TTC549 (cell line): ENCODE results near the gene CTDSP1.

ENCODE experiments used
- FAIRE-seq: peaks from 2 replicates; lab custom pipeline; 2012; peaks lifted over from hg19 to GRCh38; lab: Jason Lieb, UNC

Gene CTDSP1

DNA sequence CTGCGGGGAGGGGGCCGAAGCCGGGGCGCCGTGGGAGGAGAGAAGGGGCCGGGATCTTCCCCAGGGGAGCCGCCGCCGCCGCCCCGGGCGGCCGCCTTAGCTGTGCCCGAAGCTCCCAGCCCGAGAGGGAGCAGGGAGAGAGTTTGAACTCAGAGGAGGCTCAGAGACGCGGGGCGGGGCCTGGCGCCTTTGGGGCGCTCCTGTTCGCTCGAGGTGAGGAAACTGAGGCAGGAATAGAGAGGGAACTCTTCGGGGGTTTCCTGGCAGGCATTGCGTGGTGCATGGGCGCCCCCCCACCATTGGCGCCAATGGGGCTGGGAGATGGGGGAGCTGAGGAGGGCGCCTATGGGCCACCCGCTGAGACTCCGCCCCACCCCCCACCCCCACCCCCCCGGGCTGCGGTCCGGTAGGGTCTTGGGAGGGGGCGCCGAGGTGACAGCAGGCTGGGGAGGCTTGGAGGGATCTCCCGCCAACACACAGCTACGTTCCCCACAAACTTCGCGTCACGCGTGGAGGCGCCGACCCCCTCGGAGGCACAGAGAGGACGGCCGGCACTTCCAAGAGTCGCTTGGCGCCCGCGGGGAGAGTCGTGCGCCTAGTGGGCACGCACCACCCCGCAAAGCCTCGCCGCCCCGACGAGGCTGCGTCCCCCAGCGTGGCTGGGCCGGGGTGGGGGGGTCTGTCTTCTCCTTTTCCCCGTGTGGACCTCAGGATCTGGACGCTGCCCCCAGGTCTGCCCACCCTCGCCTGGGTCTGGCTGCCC lies 680 bp downstream of the CTDSP1 start:
- FAIRE-seq: no peak

DNA sequence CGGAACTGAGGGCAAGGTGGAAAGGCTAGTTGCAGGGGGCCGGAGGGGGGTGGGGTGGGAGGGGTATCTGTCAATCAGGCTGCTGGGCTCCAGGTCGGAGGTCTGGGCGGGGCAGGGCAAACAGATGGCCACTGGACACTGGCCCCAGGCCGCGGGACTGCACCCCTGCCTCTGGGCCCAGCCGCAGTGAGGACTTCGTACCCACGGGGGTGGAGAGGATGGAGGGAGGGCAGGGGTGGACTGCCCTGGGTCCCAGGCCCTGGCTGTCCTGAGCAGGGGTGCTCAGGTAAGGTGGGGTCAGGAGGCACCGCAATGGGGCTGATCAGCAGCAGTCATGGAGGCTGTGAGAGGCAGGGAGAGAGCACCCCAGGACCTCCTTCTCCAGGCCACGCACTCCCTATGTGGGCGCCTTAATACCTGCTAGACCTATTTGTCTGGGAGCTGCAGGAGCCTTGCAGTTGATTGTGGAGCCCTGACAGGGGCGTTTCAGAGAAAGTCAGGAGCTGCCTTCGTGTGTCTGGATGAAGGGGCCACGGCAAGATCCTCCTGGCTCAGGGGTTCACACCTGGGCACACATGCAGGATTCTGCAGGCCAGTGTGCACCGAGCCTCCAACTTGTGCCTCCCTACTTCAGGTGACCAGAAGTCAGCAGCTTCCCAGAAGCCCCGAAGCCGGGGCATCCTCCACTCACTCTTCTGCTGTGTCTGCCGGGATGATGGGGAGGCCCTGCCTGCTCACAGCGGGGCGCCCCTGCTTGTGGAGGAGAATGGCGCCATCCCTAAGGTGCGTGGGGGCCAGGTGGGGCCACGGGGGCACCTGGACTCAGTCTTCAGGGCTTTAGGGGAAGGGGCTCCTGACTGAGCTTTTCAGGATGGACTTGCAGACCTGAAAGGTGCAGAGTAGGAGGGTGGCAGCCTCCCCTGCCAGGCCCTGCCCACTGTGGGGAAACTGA lies 1.5 kb downstream of the CTDSP1 start:
- FAIRE-seq: no peak

DNA sequence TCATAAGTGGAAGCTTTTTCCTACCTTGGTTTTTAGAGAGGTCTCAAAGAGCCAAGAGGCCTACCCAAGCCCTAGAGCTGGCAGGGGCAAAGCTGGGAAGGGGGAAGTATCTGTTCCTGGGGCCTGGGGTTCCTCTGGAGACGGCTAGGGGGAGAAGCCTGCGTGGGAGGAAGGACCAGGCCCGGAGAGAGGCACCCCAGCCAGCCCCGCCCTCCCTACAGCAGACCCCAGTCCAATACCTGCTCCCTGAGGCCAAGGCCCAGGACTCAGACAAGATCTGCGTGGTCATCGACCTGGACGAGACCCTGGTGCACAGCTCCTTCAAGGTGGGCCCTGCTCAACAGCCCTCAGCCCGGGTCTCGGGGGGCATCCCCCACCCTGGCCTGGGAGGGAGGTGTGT lies 2.2 kb downstream of the CTDSP1 start:
- FAIRE-seq: no peak

DNA sequence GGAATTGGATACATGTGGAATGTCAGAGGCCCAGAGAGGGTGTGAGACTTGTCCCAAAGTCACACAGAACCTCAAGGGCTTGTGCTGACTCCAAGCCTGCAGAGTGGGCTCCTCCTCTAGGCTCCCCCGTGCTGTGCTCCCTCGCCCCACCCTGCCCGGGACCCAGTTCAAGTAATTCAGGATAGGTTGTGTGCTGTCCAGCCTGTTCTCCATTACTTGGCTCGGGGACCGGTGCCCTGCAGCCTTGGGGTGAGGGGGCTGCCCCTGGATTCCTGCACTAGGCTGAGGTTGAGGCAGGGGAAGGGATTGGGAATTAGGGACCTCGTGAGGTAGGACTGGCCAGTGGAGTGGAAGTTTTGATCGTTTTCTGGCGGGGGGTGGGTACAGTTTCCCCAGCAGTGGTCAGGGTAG lies 2.8 kb downstream of the CTDSP1 start:
- no peak for FAIRE-seq

DNA sequence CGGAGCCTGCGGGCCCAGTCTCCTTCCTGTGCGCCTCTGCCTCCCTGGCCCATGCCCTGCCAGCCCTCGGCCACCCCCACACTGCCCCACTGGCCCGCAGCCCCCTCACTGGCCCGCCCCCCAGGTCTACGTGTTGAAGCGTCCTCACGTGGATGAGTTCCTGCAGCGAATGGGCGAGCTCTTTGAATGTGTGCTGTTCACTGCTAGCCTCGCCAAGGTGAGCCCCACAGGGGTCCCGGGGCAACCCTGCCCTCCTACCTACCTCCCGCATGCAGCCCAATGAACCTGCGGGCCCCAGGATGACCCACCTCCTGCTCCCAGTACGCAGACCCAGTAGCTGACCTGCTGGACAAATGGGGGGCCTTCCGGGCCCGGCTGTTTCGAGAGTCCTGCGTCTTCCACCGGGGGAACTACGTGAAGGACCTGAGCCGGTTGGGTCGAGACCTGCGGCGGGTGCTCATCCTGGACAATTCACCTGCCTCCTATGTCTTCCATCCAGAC lies 3.3 kb downstream of the CTDSP1 start:
- FAIRE-seq: no peak

DNA sequence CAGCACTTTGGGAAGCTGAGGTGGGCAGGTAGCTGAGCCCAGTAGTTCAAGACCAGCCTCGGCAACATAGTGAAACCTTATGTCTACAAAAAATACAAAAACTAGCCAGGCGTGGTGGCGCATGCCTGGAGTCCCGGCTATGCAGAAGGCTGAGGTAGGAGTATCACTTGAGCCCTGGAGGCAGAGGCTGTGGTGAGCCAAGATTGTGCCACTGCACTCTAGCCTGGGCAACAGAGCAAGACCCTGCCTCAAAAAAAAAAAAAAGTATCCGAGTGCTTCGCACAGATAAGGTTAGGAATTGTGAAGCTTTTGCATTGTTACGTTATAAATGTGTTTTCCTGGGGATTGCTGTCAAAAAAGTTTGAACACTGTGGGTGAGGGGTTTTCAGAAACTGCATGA lies 4.1 kb downstream of the CTDSP1 start:
- no peak for FAIRE-seq

DNA sequence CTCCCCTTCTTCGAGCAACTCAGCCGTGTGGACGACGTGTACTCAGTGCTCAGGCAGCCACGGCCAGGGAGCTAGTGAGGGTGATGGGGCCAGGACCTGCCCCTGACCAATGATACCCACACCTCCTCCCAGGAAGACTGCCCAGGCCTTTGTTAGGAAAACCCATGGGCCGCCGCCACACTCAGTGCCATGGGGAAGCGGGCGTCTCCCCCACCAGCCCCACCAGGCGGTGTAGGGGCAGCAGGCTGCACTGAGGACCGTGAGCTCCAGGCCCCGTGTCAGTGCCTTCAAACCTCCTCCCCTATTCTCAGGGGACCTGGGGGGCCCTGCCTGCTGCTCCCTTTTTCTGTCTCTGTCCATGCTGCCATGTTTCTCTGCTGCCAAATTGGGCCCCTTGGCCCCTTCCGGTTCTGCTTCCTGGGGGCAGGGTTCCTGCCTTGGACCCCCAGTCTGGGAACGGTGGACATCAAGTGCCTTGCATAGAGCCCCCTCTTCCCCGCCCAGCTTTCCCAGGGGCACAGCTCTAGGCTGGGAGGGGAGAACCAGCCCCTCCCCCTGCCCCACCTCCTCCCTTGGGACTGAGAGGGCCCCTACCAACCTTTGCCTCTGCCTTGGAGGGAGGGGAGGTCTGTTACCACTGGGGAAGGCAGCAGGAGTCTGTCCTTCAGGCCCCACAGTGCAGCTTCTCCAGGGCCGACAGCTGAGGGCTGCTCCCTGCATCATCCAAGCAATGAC lies 4.8 kb downstream of the CTDSP1 start:
- no peak for FAIRE-seq

DNA sequence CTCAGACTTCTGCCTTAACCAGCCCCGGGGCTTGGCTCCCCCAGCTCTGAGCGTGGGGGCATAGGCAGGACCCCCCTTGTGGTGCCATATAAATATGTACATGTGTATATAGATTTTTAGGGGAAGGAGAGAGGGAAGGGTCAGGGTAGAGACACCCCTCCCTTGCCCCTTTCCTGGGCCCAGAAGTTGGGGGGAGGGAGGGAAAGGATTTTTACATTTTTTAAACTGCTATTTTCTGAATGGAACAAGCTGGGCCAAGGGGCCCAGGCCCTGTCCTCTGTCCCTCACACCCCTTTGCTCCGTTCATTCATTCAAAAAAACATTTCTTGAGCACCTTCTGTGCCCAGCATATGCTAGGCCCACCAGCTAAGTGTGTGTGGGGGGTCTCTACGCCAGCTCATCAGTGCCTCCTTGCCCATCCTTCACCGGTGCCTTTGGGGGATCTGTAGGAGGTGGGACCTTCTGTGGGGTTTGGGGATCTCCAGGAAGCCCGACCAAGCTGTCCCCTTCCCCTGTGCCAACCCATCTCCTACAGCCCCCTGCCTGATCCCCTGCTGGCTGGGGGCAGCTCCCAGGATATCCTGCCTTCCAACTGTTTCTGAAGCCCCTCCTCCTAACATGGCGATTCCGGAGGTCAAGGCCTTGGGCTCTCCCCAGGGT lies 5.5 kb downstream of the CTDSP1 start:
- FAIRE-seq: no peak

DNA sequence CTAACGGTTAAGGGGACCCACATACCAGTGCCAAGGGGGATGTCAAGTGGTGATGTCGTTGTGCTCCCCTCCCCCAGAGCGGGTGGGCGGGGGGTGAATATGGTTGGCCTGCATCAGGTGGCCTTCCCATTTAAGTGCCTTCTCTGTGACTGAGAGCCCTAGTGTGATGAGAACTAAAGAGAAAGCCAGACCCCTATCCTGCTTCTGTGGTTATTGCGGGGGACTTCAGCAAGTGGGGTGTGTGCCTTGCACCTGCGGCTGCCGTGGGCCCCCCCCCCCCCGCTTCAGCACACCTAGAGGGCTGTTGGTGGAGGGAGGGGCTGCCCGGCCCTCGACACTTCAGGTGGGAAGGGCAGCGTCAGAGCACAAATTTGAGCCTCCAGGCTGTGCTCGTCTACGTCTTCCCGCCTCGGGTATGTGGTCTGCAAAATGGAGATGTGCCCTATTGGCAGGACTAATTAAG lies 6.1 kb downstream of the CTDSP1 start:
- FAIRE-seq: no peak

DNA sequence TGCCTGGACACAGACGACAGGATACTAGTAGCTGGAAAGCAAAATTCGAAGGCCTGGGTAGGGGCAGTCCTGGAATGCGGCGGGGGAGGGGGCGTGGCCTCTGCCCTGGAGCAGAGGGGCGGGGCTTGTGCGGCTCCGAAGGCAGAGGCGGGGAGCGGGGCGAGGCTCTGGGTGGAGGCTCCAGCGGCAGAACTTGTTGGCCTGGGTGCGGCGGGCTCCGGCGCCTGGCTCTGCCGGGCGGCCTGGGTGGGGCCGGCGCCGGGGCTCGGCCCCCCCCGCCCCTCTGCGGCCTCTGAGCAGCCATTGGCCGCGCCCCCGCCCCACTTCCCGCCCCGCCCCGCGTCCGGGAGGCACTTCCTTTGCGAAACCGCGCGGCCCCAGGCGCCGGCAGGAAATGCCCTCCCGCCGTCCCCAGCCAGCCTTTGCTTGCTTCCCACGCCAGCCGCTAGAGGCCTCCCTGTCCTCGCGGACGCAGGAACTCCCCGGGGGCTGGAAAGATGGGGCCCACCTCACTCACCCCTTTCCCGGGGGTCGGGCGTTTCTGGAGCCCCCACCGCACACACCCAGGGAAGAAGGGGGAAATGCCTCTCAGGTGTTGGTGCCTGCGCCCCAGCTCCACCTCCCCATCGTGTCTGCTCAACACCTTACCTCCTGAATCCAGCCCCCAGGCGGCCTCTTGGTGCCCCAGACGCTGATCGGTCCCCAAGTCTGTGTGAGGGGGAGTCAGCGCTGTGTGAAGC lies 6.7 kb downstream of the CTDSP1 start:
- no peak for FAIRE-seq

DNA sequence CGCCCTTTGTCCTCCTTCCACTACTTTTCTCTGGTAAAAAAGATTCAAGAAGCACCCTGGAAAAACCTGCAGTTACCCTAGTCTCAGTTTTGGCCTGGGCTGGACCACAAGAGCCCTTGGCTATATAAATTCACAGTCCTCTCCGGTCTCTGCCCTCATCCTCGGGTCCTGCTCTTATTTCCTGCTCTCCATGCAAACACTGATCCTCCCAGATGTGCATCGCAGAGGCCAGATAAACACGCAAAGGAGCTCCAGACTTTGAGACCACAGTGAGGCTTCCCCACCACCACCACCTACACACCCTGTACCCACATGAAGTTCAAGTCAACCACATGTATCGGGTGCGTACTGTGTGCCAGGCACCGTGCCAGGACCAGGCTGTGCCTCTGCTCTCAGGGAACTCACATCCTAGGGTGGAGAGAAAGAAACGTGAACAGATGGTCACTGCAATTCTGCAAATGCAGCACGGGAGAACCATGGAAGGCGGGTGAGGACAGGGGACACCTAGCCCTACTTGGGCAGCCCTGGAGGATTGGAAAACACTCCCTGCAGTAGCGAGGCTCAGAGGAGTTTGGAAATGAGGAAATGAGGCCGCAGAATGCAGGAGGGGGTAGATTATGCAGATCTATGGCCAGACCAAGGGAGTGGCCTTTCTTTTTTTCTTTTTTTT lies 7.4 kb downstream of the CTDSP1 start:
- no peak for FAIRE-seq

DNA sequence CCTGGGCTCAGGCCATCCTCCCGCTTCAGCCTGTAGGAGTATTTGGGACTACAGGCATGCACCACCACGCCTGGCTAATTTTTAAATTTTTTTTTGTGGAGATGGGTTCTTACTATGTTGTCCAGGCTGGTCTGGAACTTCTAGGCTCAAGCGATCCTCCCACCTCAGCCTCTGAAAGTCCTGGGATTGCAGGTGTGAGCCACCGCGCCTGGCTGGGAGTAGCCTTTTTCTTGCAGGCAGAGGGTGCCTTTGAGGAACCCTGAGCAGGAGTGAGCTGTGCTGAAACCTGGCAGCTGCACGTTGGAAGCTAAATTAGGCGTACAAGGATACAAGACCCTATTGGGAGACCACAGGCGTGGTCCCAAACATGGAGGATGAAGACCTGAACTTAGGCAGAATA lies 8.0 kb downstream of the CTDSP1 start:
- no peak for FAIRE-seq

DNA sequence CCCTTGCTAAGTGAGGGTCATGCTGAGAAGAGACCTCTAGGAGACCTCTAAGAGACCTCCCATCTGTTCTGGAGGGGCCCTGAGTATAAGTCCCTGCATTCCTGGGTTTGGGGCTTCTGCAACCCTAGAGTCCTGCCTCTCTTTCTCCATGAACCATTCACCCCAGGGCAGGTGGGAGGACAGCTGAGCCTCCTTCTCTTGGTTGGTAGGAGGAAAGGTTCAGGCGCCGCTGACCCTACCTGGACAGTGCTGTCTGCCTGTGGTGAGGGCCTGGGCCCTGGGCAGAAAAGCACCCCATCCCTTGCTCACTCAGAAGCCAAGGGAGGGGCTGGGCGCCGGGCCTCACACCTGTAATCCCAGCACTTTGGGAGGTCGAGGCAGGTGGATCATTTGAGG lies 18.7 kb downstream of the CTDSP1 start:
- FAIRE-seq: no peak

DNA sequence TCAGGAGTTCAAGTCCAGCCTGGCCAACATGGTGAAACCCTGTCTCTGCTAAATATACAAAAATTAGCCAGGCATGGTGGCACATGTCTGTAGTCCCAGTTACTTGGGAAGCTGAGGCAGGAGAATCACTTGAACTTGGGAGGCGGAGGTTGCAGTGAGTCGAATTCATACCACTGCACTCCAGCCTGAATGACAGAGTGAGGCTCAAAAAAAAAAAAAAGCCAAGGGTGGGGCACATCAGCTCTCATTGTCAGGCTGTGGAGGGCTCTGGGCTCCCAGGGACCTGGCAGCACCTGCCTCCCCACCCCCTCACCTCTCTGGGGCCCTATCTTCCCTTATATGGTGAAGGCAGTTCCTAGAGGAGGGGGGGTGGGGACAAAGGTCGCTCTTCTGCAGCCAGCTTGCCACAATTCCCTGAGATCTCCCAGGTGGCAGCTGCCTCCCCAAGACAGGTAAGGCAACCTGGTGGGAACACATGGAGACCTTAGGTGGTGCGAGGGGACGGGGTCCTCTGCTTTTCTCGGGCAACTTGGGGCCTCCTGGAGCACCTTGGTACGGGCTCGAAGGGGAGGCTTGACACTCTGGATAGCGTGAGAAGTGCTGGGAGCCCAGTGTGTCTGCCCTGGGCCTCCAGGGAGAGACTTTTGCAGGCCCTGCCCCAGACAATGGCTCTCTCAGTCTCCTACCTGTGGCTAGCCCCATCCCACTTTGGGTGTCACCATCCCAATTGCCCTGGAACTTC lies 19.2 kb downstream of the CTDSP1 start, which contains the start of gene VIL1:
TSS of gene VIL1 (plus strand) at position 407 of the 742 bp plus-strand sequence. CDS start 4,656 bp downstream, outside the sequence.
- FAIRE-seq: no peak

DNA sequence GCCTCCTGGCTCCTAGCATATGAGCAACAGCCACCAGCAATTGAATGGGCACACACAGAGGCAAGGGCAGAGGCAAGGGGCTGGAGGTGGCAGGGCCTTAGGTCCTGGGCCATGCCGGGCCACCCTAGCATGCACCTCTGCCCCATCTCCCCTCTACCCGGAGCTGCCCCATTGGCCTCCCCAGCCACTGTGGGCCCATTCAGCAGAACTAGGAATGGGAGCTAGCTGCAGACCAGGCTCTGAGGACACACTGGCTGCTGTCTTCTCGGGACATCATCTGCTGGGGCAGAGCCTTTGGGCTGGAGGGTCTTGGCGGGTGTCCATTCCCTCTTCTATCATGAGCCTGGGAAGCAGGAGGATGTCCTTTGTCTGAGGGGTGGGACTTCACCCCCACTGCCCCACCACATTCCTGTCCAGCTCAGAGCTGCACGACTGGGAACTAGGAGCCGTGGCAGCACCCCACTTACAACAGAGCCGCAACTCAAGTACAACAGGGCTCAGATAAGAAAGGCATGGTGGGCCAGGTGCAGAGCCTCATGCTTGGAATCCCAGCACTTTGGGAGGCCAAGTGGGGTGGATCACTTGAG lies 20.1 kb downstream of the CTDSP1 start:
- FAIRE-seq: no peak

DNA sequence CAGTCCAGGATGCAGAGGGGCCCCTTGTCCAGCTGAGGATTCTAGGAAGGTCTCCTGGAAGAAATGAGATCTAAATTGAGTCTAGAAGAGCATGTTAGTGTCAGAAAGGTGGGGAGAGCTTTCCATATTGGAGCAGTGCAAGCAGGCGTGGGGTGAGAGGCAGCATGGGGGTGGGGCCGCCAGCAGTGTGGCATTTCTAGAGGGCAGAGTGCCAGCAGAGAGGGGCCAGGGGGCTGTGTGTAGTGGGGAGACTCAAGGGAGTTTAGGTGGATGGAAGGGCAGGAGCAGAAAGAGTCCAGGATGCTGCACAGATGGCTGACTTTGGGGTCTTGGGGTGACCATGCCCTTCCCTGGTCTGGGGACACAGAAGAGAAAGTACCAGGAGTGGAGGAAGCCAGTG lies 21.4 kb downstream of the CTDSP1 start:
- no peak for FAIRE-seq

DNA sequence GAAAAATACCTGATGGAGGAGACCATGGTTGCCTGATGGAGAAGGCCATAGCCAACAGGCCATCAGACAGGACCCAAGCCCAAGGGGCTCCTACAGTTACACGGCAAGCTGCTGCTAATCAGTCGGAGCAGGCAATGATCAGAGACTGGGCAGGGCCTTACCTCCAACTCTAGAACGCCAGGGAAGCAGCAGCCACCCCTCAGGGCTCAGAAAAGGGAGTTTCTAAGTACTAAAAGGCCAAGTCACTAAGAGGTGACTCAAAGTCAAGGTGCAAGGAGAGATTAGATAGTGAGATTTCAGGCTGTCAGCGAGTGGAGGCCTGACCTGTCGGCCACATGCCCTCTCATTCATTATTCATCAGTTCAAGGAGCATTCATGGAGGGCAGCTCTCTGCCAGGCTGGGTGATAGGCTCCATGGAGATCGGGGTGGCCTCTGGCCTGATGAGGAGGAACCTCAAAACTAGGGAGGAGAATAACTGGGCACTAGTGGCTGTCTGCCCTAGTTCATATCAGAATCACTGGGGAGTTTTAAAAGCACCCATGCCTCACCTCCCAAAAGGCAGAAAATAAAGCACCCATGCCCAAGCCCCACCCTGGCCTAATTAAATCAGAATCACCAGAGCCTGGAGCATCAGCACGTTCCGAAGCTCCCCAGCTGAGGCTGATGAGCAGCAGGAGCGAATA lies 22.9 kb downstream of the CTDSP1 start:
- no peak for FAIRE-seq

DNA sequence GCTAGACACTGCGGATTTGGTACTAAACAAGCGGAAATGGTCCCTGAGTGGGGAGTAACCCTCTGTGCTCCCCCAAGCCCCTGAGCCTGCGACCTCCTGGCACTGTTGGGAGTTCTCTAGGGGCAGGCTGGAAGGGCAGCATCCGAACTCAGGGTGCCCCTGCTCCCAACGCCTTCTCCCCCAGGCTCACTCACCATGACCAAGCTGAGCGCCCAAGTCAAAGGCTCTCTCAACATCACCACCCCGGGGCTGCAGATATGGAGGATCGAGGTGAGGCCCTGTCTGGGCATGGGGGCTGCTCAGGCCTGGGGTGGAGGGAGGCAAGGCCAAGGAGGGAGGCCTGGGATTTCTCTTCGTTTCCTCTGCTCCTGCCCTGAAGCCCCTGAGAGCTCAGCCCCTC lies 23.9 kb downstream of the CTDSP1 start:
- FAIRE-seq: no peak

DNA sequence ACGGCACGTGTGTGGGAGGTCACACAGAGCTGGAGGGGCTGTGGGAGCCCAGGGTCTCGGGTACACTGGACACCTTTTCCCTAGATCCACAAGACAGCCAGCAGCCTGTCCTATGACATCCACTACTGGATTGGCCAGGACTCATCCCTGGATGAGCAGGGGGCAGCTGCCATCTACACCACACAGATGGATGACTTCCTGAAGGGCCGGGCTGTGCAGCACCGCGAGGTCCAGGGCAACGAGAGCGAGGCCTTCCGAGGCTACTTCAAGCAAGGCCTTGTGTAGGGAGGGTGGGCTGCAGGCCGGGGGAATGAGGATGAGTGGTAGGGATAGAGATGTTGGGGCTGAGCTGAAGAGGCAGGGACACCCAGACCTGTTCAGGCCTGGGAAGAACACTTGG lies 25.9 kb downstream of the CTDSP1 start:
- no peak for FAIRE-seq
